Measurements from ENCODE around the gene FADS3.

- no peak for TF ChIP-seq POLR2A (IDR thresholded peaks at IDR 0.05)
- no peak for TF ChIP-seq CTCF (IDR thresholded peaks at IDR 0.05)
These were observed 37.6 kb downstream of the FADS3 start for GRCh38 chr11:61853698-61854169.
